ENCODE measurements around the gene MAJIN.

- TF ChIP-seq CTCF (IDR thresholded peaks at IDR 0.05; ENCODE audit: borderline replicate concordance, extremely low read depth, low read length, poor library complexity, severe bottlenecking), result no peak
- no peak for TF ChIP-seq EZH2 (IDR thresholded peaks at IDR 0.05; ENCODE audit: borderline replicate concordance, low read depth, low read length, severe bottlenecking)
These were observed 40.6 kb downstream of the MAJIN start for GRCh38 chr11:64931290-64931689.

Data from DND-41 (cell line).